ENCODE results near the gene DIRAS1. TPM values are rescaled to one million over a fixed set of nuclear protein-coding genes. Genes with fewer than 3 reads are reported as not detected.

Gene DIRAS1
- total RNA-seq, 1 experiment from 2014 or later, result 33.7 TPM

DNA sequence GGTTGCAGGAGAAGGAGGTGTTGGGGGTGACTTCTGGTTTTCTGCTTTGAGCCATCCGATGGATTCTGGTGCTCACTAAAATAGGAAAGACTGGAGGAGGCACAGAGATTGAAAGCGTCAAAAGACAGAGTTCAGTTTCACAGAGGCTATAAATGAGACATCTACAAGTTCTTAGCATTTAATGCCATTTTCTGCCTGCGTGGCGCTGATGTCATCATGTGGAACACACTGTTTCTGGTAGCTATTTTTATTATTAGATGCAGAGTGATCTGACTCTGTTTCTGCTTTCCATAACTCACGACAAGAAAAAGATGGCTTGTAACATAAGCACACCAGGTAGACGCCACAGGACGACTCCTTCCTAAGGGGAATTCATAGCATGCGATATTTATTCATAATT lies 21.9 kb upstream of the DIRAS1 start:
- no peaks in the 10 kb centered on the region for H4K20me1 ChIP-seq (ENCODE audit: insufficient read depth)
- no peak overlapping the region for H2AFZ ChIP-seq (ENCODE audit: low read depth, low read length, poor library complexity, severe bottlenecking)
- RAD21 ChIA-PET (ENCODE audit: low non-redundant PET in 1 of 2, low total read pairs in 2 of 2, uncharacterized antibody in 2 of 2, unreplicated experiment in 2 of 2), result no interaction called here
- BruUV-seq (replicated peaks), result no TSS peak
- CTCF ChIA-PET, result no interaction called here
- H3K4me3 ChIP-seq (replicated peaks in 1 of 2; ENCODE audit: low read depth in 1 of 2, low read length in 2 of 2), result no peak overlapping the region
- no peaks in the 10 kb centered on the region for H3K36me3 ChIP-seq (ENCODE audit: control insufficient read depth in 1 of 2, insufficient read depth in 2 of 2, low read length in 2 of 2)
- POLR2A ChIA-PET, result no interaction called here
- H3K9ac ChIP-seq (ENCODE audit: low read length), result no peak overlapping the region
- no peaks in the 10 kb centered on the region for H3K9me3 ChIP-seq (ENCODE audit: control insufficient read depth in 1 of 2, insufficient read depth in 1 of 2, low read depth in 1 of 2, low read length in 2 of 2)
- intact Hi-C loops (cut with micrococcal nuclease), result no loop called here
- H3K4me2 ChIP-seq (ENCODE audit: low read length), result no peak overlapping the region
- TF ChIP-seq POLR2A (IDR thresholded peaks at IDR 0.05; ENCODE audit: borderline replicate concordance, extremely low read depth, insufficient read depth, insufficient read length), result no peak
- TF ChIP-seq POLR2AphosphoS5 (IDR thresholded peaks at IDR 0.05; ENCODE audit: low read depth, low read length), result no peak
- TF ChIP-seq CBX3 (IDR thresholded peaks at IDR 0.05; ENCODE audit: low read depth), result no peak
- no peak for TF ChIP-seq JUND (IDR thresholded peaks at IDR 0.05)
- TF ChIP-seq CEBPB (IDR thresholded peaks at IDR 0.05; ENCODE audit: low read depth), result no peak
- TF ChIP-seq, protein P1, sequence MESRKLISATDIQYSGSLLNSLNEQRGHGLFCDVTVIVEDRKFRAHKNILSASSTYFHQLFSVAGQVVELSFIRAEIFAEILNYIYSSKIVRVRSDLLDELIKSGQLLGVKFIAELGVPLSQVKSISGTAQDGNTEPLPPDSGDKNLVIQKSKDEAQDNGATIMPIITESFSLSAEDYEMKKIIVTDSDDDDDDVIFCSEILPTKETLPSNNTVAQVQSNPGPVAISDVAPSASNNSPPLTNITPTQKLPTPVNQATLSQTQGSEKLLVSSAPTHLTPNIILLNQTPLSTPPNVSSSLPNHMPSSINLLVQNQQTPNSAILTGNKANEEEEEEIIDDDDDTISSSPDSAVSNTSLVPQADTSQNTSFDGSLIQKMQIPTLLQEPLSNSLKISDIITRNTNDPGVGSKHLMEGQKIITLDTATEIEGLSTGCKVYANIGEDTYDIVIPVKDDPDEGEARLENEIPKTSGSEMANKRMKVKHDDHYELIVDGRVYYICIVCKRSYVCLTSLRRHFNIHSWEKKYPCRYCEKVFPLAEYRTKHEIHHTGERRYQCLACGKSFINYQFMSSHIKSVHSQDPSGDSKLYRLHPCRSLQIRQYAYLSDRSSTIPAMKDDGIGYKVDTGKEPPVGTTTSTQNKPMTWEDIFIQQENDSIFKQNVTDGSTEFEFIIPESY (IDR thresholded peaks at IDR 0.05; ENCODE audit: extremely low read depth, insufficient replicate concordance, low read length), result no peak
- no peak for TF ChIP-seq ZFX (IDR thresholded peaks at IDR 0.05)
- no peak for TF ChIP-seq FOSL1 (IDR thresholded peaks at IDR 0.05; ENCODE audit: low read depth)
- no peak for TF ChIP-seq YY1 (IDR thresholded peaks at IDR 0.05; ENCODE audit: extremely low read depth, insufficient replicate concordance, low read depth, low read length)
- TF ChIP-seq EZH2 (IDR thresholded peaks at IDR 0.05), result no peak
- TF ChIP-seq, protein P2, sequence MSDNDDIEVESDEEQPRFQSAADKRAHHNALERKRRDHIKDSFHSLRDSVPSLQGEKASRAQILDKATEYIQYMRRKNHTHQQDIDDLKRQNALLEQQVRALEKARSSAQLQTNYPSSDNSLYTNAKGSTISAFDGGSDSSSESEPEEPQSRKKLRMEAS (IDR thresholded peaks at IDR 0.05), result no peak
- TF ChIP-seq EGR1 (IDR thresholded peaks at IDR 0.05; ENCODE audit: low read depth), result no peak
- TF ChIP-seq ELF1 (IDR thresholded peaks at IDR 0.05; ENCODE audit: borderline replicate concordance, low read depth), result no peak
- TF ChIP-seq, protein P3, sequence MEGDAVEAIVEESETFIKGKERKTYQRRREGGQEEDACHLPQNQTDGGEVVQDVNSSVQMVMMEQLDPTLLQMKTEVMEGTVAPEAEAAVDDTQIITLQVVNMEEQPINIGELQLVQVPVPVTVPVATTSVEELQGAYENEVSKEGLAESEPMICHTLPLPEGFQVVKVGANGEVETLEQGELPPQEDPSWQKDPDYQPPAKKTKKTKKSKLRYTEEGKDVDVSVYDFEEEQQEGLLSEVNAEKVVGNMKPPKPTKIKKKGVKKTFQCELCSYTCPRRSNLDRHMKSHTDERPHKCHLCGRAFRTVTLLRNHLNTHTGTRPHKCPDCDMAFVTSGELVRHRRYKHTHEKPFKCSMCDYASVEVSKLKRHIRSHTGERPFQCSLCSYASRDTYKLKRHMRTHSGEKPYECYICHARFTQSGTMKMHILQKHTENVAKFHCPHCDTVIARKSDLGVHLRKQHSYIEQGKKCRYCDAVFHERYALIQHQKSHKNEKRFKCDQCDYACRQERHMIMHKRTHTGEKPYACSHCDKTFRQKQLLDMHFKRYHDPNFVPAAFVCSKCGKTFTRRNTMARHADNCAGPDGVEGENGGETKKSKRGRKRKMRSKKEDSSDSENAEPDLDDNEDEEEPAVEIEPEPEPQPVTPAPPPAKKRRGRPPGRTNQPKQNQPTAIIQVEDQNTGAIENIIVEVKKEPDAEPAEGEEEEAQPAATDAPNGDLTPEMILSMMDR (IDR thresholded peaks at IDR 0.05 in 2 of 3, conservative IDR thresholded peaks at IDR 0.05 in 1 of 3; ENCODE audit: borderline replicate concordance in 1 of 3, insufficient read depth in 1 of 3, low read depth in 2 of 3, low read length in 2 of 3), result no peak
- TF ChIP-seq SP1 (IDR thresholded peaks at IDR 0.05; ENCODE audit: low read depth), result no peak
- TF ChIP-seq, protein P4, sequence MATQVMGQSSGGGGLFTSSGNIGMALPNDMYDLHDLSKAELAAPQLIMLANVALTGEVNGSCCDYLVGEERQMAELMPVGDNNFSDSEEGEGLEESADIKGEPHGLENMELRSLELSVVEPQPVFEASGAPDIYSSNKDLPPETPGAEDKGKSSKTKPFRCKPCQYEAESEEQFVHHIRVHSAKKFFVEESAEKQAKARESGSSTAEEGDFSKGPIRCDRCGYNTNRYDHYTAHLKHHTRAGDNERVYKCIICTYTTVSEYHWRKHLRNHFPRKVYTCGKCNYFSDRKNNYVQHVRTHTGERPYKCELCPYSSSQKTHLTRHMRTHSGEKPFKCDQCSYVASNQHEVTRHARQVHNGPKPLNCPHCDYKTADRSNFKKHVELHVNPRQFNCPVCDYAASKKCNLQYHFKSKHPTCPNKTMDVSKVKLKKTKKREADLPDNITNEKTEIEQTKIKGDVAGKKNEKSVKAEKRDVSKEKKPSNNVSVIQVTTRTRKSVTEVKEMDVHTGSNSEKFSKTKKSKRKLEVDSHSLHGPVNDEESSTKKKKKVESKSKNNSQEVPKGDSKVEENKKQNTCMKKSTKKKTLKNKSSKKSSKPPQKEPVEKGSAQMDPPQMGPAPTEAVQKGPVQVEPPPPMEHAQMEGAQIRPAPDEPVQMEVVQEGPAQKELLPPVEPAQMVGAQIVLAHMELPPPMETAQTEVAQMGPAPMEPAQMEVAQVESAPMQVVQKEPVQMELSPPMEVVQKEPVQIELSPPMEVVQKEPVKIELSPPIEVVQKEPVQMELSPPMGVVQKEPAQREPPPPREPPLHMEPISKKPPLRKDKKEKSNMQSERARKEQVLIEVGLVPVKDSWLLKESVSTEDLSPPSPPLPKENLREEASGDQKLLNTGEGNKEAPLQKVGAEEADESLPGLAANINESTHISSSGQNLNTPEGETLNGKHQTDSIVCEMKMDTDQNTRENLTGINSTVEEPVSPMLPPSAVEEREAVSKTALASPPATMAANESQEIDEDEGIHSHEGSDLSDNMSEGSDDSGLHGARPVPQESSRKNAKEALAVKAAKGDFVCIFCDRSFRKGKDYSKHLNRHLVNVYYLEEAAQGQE (IDR thresholded peaks at IDR 0.05; ENCODE audit: low read depth), result no peak
- H3K4me1 ChIP-seq (ENCODE audit: control insufficient read depth in 1 of 2, insufficient read depth in 2 of 2, low read length in 2 of 2), result peaks cover 0 to 3% of the 10 kb centered on the region in 2 experiments; a peak in 1 of 4 replicates
- peaks cover 13% of the 10 kb centered on the region for H3K79me2 ChIP-seq (ENCODE audit: insufficient read depth, low read length)
- DNase-seq (ENCODE audit: low read depth, low spot score) (no peak), ATAC-seq (no peak)
- H3K27me3 ChIP-seq (ENCODE audit: insufficient read depth, low read length), result peaks cover 8% of the 10 kb centered on the region
- H3K9me2 ChIP-seq (ENCODE audit: insufficient read depth), result no peaks in the 10 kb centered on the region
- H3K27ac ChIP-seq (ENCODE audit: low read depth, low read length), result no peak overlapping the region
